ENCODE results near the gene OSBPL6.

- no peak for TF ChIP-seq CTCF (IDR thresholded peaks at IDR 0.05)
- no peak for TF ChIP-seq POLR2A (IDR thresholded peaks at IDR 0.05)
These were observed 30.4 kb upstream of the OSBPL6 start for GRCh38 chr2:178163911-178164310.
